ENCODE data around the gene FAM174C.
"Not testable (repeated sequence)": the region's sequence is repeated elsewhere in the genome, so short reads cannot be mapped to it uniquely, and the experiment has no call there.

The FAM174C gene

GRCh38 chr19:1237027-1237659 is 38.2 kb upstream of the FAM174C start:
- in situ Hi-C loops (cut with HindIII; ENCODE audit: low sequenced_read_pairs): no loop called here

- in situ Hi-C loops (cut with HindIII; ENCODE audit: low sequenced_read_pairs): no loop called here
Observed at GRCh38 chr19:1237754-1238368, 37.5 kb upstream of the FAM174C start, which contains the start of gene CBARP. TSS of gene CBARP (minus strand) at chr19:1238005. CDS start at chr19:1236100, 1,905 bp downstream.

- in situ Hi-C loops (cut with HindIII; ENCODE audit: low sequenced_read_pairs): no loop called here
Observed at GRCh38 chr19:1238369-1239303, 36.7 kb upstream of the FAM174C start.

- in situ Hi-C loops (cut with HindIII; ENCODE audit: low sequenced_read_pairs): no loop called here
Observed at GRCh38 chr19:1239420-1239795, 35.9 kb upstream of the FAM174C start.

- in situ Hi-C loops (cut with HindIII; ENCODE audit: low sequenced_read_pairs): no loop called here
Observed at GRCh38 chr19:1239796-1240737, 35.3 kb upstream of the FAM174C start.

- in situ Hi-C loops (cut with HindIII; ENCODE audit: low sequenced_read_pairs): no loop called here
Observed at GRCh38 chr19:1240925-1241324, 34.4 kb upstream of the FAM174C start.

- in situ Hi-C loops (cut with HindIII; ENCODE audit: low sequenced_read_pairs): no loop called here
Observed at GRCh38 chr19:1241417-1242095, 33.8 kb upstream of the FAM174C start, which contains the start of gene ATP5F1D. TSS of gene ATP5F1D (plus strand) at chr19:1241751. CDS start at chr19:1241851, 100 bp downstream.

- in situ Hi-C loops (cut with HindIII; ENCODE audit: low sequenced_read_pairs): no loop called here
Observed at GRCh38 chr19:1243768-1244692, 31.3 kb upstream of the FAM174C start.

- in situ Hi-C loops (cut with HindIII; ENCODE audit: low sequenced_read_pairs): no loop called here
Observed at GRCh38 chr19:1244693-1245451, 30.5 kb upstream of the FAM174C start.

GRCh38 chr19:1245494-1246264 is 29.7 kb upstream of the FAM174C start:
- in situ Hi-C loops (cut with HindIII; ENCODE audit: low sequenced_read_pairs): no loop called here

GRCh38 chr19:1246265-1247087 is 28.9 kb upstream of the FAM174C start:
- in situ Hi-C loops (cut with HindIII; ENCODE audit: low sequenced_read_pairs): not testable (repeated sequence)

GRCh38 chr19:1247748-1248138 is 27.6 kb upstream of the FAM174C start:
- in situ Hi-C loops (cut with HindIII; ENCODE audit: low sequenced_read_pairs): no loop called here

- in situ Hi-C loops (cut with HindIII; ENCODE audit: low sequenced_read_pairs): no loop called here
Observed at GRCh38 chr19:1248139-1248785, 27.1 kb upstream of the FAM174C start, which contains the start of gene MIDN. TSS of gene MIDN (plus strand) at chr19:1248583. CDS start at chr19:1250297, 1,714 bp downstream.

- in situ Hi-C loops (cut with HindIII; ENCODE audit: low sequenced_read_pairs): no loop called here
Observed at GRCh38 chr19:1248786-1249297, 26.5 kb upstream of the FAM174C start.

- in situ Hi-C loops (cut with HindIII; ENCODE audit: low sequenced_read_pairs): no loop called here
Observed at GRCh38 chr19:1249298-1249989, 25.9 kb upstream of the FAM174C start.
